Left lung (tissue), 10 donors: ENCODE measurements around the gene ARRDC5. TPM values are rescaled to one million over a fixed set of nuclear protein-coding genes. Genes with fewer than 3 reads are reported as not detected.
A peak's percentile ranks its signal among the peaks of the same experiment; 100 is the strongest.
"Not testable (repeated sequence)": the region's sequence is repeated elsewhere in the genome, so short reads cannot be mapped to it uniquely, and the experiment has no call there.

ENCODE experiments used
- ATAC-seq: fragments of 200-7000 bp; cut with Tn5 transposase; one replicate; pipeline ENCODE4 v1.9.1; 2020; ENCODE audit warnings: moderate library complexity
- DNase-seq, 4 donors: peaks; one replicate each; pipeline ENCODE4 v3.0.0-alpha.2; 2013 to 2020
- H3K27ac ChIP-seq, 2 donors: fragments of 200-600 bp; sonication (generic) in 1 of 2; one replicate each; pipeline versions ENCODE4 v1.5.0 to v1.8.0; 2020 to 2021
- H3K27me3 ChIP-seq, 2 donors: fragments of 200-600 bp; sonication (generic) in 1 of 2; one replicate each; pipeline versions ENCODE4 v1.5.0 to v1.8.0; 2020 to 2021
- H3K36me3 ChIP-seq, 2 donors: fragments of 200-600 bp; sonication (generic) in 1 of 2; one replicate each; pipeline versions ENCODE4 v1.5.0 to v1.8.0; 2020 to 2021
- H3K4me1 ChIP-seq, 2 donors: fragments of 200-600 bp; one replicate each; pipeline ENCODE4 v1.8.0; 2021
- H3K4me3 ChIP-seq, 2 donors: fragments of 200-600 bp; sonication (generic) in 1 of 2; one replicate each; pipeline versions ENCODE4 v1.5.0 to v1.8.0; 2020 to 2021; ENCODE audit warnings: mild to moderate bottlenecking in 1 of 2
- H3K9me3 ChIP-seq, 2 donors: fragments of 200-600 bp; sonication (generic) in 1 of 2; one replicate each; pipeline versions ENCODE4 v1.5.0 to v1.8.0; 2020 to 2021
- intact Hi-C, 2 donors: fragments of 100-400 bp; cut with DNase I; formaldehyde crosslinking; loops; one replicate each; pipeline versions ENCODE4 v1.11.2 to v1.14.2; 2022
- polyA plus RNA-seq, 6 donors: library from polyadenylated mRNA; unstranded; fragments of 120-200 nt; gene quantifications; one replicate each; pipeline ENCODE4 v1.2.1, GENCODE V29; 2013; ENCODE audit not compliant: insufficient read length in 6 of 6
- total RNA-seq, 2 donors: library from RNA; stranded (reverse); fragmentation: NEBNext Ultra II Directional; extraction: Animal tissue kit (Norgen Biotek cat#: 25700); gene quantifications; one replicate each; pipeline ENCODE4 v1.2.1, GENCODE V29; 2021
- TF ChIP-seq, protein P1 (sequence below), 2 donors: fragments of 200-600 bp; sonication (generic) in 1 of 2; IDR thresholded peaks; one replicate each; pipeline versions ENCODE4 v1.5.0 to v1.8.0; 2021; ENCODE audit warnings: antibody characterized with exemption in 2 of 2
- donor health status: DM: no; HTN: yes; CAD: no.
- donor health status: DM: no; HTN: no; CAD: no.

Gene ARRDC5
- total and polyA plus RNA-seq, 8 donors = 0.08 to 0.81 (median 0.22) TPM; not detected in 4

DNA sequence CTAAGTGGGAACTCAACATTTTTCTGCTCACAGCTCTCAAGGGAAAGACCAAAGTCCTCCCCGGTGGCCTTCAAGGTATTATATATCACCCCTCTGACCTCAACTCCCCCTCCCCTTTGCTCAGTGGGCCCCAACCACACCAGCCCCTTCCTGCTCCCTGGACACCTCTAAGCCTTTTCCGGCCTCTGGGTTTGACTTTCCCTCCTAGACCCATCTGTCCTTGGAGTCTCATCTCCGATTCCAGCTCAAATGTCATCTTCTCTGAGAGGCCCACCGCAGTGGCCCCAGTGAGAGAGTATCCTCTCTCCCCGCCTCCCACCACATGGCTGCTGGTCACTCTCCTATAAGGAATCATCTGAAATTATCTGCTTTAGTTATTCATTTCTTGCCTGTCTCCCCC lies 5.7 kb upstream of the ARRDC5 start:
- H3K27ac ChIP-seq = no peak overlapping the region
- TF ChIP-seq, protein P1, sequence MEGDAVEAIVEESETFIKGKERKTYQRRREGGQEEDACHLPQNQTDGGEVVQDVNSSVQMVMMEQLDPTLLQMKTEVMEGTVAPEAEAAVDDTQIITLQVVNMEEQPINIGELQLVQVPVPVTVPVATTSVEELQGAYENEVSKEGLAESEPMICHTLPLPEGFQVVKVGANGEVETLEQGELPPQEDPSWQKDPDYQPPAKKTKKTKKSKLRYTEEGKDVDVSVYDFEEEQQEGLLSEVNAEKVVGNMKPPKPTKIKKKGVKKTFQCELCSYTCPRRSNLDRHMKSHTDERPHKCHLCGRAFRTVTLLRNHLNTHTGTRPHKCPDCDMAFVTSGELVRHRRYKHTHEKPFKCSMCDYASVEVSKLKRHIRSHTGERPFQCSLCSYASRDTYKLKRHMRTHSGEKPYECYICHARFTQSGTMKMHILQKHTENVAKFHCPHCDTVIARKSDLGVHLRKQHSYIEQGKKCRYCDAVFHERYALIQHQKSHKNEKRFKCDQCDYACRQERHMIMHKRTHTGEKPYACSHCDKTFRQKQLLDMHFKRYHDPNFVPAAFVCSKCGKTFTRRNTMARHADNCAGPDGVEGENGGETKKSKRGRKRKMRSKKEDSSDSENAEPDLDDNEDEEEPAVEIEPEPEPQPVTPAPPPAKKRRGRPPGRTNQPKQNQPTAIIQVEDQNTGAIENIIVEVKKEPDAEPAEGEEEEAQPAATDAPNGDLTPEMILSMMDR (IDR thresholded peaks at IDR 0.05) = no peak
- no peaks in the 10 kb centered on the region for H3K36me3 ChIP-seq
- peaks cover 0 to 15% of the 10 kb centered on the region in 2 donors for H3K27me3 ChIP-seq
- intact Hi-C loops = no loop called here
- ATAC-seq = no peak
- no peak overlapping the region for H3K4me3 ChIP-seq
- H3K4me1 ChIP-seq = peaks cover 12 to 41% of the 10 kb centered on the region in 2 donors
- DNase-seq = no peak
- H3K9me3 ChIP-seq = no peaks in the 10 kb centered on the region

DNA sequence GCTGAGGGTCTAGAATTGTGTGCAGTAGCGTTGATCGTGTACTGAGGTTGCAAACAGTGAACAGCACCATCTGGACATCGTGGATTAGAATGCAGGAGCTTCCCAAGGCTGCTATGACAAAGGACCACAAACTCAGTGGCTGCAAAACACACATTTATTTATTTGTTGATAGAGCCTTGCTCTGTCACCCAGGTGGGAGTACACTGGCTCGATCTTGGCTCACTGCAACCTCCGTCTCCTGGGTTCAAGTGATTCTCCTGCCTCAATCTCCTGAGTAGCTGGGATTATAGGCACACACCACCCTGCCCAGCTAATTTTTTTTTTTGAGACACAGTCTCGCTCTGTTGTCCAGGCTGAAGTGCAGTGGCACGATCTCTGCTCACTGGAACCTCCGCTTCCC lies 4.3 kb upstream of the ARRDC5 start:
- H3K27ac ChIP-seq = no peak overlapping the region
- ATAC-seq (no peak), DNase-seq (no peak)
- intact Hi-C loops = no loop called here
- no peaks in the 10 kb centered on the region for H3K36me3 ChIP-seq
- H3K9me3 ChIP-seq = no peaks in the 10 kb centered on the region
- H3K4me3 ChIP-seq = no peak overlapping the region
- H3K27me3 ChIP-seq = peaks cover 0 to 15% of the 10 kb centered on the region in 2 donors
- TF ChIP-seq, protein P1 (IDR thresholded peaks at IDR 0.05) = no peak
- H3K4me1 ChIP-seq = peaks cover 12 to 30% of the 10 kb centered on the region in 2 donors

DNA sequence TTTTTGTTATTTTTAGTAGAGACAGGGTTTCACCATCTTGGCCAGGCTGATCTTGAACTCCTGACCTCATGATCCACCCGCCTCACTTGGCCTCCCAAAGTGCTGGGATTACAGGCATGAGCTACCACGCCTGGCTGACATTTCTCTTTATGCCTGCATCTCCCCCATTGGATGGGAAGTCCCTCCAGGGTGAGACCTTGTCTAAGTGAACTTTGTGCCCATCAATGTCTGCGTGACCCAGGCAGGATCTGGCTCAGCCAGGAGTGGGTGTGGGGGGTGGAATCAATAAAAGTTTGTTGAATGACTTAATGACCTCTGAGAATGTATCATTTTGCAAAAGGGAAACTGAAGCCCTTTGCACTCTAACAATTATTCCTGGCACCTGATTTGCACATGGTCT lies 1.8 kb upstream of the ARRDC5 start:
- Histone ChIP-seq H3K4me1 (peaks cover 3 to 20% of the 10 kb centered on the region in 2 donors), H3K27ac (no peak overlapping the region), H3K4me3 (no peak overlapping the region), H3K27me3 (peaks cover 0 to 12% of the 10 kb centered on the region in 2 donors), H3K9me3 (no peaks in the 10 kb centered on the region), H3K36me3 (no peaks in the 10 kb centered on the region)
- intact Hi-C loops = no loop called here
- no peak for DNase-seq
- ATAC-seq = no peak
- TF ChIP-seq, protein P1 (IDR thresholded peaks at IDR 0.05) = no peak

DNA sequence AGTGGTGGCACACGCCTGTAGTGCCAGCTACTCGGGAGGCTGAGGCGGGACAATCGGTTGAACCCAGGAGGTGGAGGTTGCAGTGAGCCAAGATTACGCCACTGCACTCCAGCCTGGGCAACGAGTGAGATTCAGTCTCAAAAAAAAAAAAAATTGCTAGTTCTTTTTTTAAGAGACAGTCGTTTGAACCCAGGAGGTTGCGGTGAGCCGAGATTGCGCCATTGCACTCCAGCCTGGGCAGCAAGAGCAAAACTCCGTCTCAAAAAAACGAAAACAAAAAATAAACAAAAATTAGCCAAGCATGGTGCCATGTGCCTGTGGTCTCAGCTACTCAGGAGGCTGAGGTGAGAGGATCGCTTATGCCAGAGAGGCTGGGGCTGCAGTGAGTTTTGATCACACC lies 1.8 kb downstream of the ARRDC5 start:
- H3K9me3 ChIP-seq, H3K36me3 ChIP-seq, ATAC-seq, DNase-seq, H3K4me3 ChIP-seq, H3K27me3 ChIP-seq, intact Hi-C loops: not testable (repeated sequence)
- H3K4me1 ChIP-seq = peaks cover 0 to 23% of the 10 kb centered on the region in 2 donors
- peak overlapping the region in 1 of 2 donors; percentile 70 for H3K27ac ChIP-seq

DNA sequence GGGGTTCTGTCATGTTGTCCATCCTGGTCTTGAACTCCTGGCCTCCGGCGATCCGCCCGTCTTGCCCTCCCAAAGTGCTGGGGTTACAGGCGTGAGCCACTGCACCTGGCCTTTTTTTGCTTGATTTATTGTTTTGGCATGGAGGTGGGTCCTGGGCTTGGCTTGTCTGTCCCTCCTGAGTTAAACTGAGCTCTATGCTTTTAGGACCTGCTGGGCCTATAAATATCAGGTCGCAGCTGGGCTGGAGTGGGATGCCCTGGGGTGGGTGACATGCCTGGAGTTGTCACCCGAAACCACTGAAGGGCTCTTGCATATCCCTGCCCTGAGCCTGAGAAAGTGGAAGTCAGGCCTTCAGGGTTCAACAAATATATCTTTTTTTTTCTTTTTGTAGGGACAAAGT lies 5.5 kb downstream of the ARRDC5 start:
- no peak for ATAC-seq
- Histone ChIP-seq H3K9me3 (no peaks in the 10 kb centered on the region), H3K4me1 (peaks cover 0 to 36% of the 10 kb centered on the region in 2 donors), H3K4me3 (no peak overlapping the region), H3K27ac (peak overlapping the region in 1 of 2 donors; percentile 58), H3K36me3 (no peaks in the 10 kb centered on the region), H3K27me3 (no peaks in the 10 kb centered on the region)
- TF ChIP-seq, protein P1 (IDR thresholded peaks at IDR 0.05) = no peak
- intact Hi-C loops = no loop called here
- no peak for DNase-seq

DNA sequence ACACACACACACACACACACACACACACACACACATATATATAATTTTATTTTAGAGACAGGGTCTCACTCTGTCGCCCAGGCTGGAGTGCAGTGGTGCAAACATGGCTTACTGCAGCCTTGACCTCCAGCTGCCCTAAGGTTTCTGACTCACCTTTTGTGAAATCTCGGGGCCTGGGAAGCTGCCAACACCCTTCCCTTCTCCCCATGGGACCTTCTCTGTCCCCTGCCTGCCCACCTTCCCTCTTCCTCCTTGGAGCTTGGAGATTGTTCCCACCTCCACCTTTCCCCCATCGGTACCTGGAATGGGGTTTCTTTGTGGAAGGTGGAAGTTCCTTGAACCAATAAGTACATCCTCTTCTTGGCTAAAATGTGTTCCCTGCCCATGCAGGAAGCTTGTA lies 6.3 kb downstream of the ARRDC5 start:
- no peaks in the 10 kb centered on the region for H3K27me3 ChIP-seq
- DNase-seq = no peak
- ATAC-seq = no peak
- H3K9me3 ChIP-seq = no peaks in the 10 kb centered on the region
- intact Hi-C loops = no loop called here
- H3K27ac ChIP-seq = peak overlapping the region in 1 of 2 donors; percentile 58
- no peak overlapping the region for H3K4me3 ChIP-seq
- H3K4me1 ChIP-seq = peaks cover 0 to 33% of the 10 kb centered on the region in 2 donors
- no peaks in the 10 kb centered on the region for H3K36me3 ChIP-seq
- TF ChIP-seq, protein P1 (IDR thresholded peaks at IDR 0.05) = no peak

DNA sequence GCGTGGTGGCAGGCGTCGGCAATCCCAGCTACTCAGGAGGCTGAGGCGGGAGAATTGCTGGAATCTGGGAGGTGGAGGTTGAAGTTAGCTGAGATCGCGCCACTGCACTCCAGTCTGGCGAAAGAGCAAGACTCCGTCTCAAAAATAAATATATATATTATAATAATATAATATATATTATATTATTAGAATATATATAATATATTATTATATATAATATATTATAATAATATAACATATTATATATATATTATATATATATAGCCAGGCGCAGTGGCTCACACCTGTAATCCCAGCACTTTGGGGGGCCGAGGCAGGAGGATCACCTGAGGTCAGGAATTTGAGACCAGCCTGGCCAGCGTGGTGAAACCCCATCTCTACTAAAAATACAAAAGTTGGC lies 9.7 kb downstream of the ARRDC5 start:
- H3K4me3 ChIP-seq, H3K9me3 ChIP-seq, ATAC-seq: not testable (repeated sequence)

More for the DNA sequence above, 9.7 kb downstream of the ARRDC5 start:
- peaks cover 0 to 26% of the 10 kb centered on the region in 2 donors for H3K4me1 ChIP-seq
- H3K27me3 ChIP-seq, H3K36me3 ChIP-seq, intact Hi-C loops, DNase-seq, H3K27ac ChIP-seq: not testable (repeated sequence)
